ENCODE measurements around the gene PRR23E.

PRR23E gene, protein sequence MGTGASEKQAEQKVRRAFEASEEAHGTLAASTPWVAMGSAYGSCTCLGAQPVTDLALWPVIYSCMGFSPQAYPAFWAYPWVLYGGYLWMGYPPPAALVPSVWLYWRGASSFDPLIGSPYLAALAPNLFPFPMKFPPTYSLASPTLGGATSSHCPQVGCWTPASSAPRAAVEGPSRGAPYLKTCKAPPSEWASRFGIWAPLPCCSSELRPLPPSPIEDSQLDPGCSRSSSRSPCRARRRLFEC

DNA sequence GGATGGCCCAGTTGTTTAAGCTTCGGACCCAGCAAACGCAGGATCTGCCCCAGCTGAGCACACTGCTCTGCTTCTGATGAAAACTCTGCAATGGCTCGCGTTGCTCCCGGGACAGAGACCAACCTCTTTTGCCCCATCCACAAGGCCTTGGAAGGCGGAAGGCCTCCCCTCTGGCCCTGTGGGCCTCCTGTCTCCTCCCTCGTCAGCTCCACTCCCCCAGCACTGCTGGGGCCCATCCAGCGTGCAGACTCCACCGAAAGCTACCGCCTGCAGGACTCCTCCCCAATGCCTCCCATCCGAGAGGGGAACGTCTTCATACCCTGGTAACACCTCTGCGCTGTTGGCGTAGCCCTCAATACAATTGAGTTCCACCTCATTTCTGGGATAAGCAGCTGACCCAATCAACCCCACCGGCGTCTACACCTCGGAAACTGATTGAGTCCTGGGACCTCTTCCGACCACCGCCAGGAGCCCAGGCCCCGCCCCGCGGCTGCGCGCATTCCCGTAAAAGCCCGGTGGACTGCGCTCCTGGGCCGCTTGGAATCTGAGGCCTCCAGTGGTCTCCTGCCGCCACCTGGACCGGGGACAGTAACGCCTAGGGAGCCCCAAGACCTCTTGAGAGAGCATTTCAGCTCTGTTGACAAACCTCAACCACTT, at the start of gene PRR23E:
TSS of gene PRR23E (plus strand) at position 556 of the 657 bp plus-strand sequence. CDS start 3,555 bp downstream, outside the sequence.
- DNase-seq, result no peak

DNA sequence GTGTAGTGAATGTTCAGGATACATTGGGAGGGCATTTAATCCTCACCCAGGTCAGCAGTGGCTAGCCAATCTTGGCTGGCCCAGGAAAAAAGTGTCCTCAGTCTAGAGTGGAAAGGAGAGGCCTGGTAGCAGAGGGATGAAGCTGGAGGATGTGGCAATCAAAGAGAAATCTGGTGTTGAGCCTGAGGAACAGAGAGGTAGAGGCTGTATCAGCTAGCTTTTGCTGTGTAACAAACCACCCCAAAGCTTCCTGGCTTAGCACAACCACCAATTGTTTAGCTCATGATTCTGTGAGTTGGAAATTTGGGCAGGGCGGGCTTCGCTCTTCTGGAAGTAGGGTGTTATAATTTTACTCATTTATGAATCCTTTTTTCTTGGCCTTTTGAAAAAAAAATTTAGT, 49.8 kb upstream of the PRR23E start:
- DNase-seq, result no peak

DNA sequence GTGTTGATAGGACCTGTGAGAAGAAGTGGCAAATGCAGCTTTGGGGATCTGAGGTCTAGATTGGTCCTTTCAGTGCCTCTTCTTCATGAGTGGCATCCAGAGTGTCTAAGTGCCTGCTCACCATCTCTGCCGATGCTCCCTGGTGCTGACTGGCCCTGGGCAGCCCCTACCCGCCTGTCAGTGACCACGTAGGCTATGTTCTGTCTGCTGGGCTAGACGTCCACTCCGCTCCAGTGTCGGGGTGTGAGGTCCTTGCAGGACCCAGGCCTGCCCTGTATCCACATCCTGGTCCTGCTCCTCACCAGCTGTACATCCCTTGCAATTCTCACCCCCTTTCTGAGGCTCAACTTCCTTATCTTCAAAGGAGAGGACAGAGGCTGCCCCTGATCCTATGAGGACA, 48.3 kb upstream of the PRR23E start:
- DNase-seq, result no peak

DNA sequence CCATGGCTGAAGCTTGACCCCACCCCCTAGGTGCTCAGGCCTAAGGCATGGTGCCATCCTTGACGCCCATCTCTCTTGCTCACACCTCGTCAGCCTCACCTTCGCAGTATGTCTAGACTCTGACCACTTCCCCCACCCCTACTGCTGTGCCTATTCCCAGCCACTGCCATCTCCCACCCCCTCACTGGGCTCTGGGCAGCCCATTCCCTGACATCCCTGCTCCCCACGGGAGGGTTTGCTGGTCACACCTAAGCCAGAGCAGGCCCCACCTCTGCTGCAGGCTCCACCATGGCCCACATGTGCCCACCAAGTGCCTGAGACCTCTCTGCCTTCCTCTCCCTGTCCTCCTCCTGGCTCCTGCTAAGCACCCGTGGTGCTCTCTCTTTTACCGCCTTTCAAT, 47.7 kb upstream of the PRR23E start:
- DNase-seq, result no peak

DNA sequence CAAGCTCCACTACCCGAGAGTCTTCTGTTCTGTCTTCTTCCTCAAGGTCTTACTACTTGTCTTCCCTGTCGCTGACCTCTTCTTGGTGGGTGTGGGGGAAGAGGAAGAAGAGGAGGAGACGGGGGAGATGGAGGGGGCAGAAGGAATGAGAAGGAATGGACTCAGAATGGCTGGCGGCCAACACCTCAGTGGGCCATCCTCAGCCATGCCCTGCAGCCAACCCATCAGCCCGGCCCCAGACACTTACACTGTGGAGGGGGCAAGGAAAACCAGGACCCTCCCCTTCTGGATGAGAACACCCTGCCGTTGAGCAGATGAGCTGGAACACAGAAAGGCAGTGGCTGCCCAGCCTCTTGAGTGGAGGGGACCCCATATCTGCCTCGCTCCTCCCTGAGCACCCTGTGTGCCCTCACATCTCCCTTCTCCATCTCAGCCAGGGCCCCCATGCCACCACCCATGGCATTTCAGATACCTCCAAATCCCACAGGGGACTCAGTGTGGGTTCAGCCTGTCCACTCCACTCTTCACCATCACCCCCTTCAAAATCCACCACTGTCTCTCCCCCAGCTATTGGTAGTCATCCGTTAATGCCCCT, 45.5 kb upstream of the PRR23E start:
- DNase-seq, result no peak

DNA sequence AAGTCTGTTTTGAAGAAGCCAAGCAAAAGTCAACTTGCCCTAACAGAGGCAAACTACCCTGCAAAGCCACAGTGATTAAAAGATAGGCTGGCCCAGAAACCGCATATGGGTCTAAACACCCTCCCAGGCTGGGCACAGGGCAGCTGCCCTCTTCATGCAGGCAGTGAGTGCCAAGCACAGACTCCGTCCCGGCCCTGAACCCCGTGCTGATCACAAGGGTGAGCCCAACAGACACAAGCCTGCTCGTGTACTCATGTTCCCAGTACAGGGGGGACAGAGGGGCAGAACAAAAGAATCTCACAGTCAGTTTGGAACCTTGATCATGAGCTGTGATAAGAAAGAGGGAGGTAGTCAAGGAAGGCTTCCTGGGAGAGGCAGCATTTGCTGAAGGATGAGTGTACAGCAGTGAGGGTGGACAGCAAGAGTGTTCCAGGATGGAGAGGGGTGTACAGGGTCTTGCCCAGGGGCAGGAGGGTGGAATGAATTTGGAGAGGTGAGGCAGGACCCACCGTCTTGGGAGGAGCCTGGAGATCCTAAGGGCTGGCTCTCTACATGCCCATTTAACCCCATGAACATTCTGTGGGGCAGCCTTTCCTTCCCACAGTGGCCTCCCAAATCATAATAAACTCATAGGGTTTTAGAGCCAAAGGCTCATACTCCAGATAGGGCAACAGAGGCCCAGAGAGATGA, 43.2 kb upstream of the PRR23E start:
- DNase-seq, result no peak

DNA sequence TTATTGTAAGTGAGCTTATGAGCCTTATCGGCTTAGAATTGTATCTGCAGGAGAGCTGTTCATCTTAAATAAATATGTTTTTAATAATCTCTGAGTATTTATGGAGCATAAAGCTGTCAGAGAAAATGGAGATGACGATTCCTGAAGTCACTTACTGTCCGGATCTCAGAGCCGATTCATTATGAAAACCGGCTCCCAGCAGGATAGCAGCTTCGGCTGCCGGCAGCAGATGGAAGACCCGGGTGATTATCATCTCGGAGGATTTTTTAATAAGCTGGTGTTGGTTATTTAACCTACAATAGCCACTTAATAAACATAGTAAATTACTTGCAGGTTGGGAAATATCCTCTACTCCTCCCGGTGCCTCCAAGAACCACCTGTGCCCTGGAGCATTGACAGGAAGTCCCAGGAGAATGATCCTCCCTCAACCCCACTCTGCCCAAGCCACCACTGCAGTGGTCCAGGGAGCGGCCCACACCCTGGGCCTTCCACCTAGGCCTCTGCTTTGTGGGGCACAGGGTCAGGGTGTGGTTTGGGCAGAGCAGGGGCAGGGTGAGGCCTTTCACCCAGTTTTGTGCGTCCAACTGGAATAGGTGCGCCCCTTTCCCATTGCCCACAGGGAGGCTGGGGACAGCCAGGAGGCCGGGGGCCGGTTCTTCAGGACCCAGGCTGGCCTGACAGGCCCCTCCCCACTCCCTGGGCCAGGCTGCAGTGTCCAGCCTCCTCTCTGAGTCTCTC, 42.2 kb upstream of the PRR23E start:
- no peak for DNase-seq

DNA sequence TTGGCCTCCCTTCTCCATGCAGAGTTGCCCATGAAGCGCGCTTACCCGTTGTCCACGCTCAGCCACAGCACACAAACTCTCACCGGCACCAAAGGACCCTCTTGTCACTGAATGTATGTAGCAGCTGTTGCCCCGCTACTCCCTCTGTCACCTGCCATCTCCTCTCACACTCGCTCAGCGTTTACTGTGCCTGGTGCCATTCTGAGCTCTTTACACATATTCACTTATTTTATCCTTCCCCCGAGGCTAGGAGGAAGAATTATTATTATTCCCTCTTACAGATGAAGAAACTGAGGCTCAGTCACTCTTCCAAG, 41.7 kb upstream of the PRR23E start:
- DNase-seq, result no peak

DNA sequence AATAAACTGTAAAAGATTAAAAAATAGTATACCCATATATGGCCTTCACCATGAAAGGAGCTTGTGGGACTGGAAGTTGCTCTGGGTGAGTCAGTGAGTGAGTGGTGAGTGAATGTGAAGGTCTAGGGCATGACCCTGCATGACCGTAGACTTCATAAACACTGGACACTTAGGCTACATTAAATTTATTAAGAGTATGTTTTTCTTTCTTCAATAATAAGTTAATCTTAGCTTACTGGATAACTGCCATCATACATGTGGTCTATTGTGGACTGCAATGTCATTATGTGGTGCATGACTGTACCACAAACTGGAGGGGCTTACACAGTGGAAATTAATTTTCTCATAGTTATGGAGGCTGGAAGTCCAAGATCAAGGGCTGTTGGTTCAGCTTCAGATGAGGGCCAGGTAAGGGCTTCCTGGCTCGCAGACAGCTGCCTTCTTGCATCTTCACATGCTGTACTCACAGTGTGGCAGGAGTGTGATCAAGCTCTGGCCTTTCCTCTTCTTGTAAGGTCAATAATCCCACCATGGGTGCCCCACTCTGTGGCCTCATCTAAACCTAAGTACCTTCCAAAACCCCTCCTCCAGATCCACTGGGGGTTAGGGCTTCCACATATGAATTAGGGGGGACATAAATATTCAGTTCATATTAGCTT, 40.8 kb upstream of the PRR23E start:
- no peak for DNase-seq

DNA sequence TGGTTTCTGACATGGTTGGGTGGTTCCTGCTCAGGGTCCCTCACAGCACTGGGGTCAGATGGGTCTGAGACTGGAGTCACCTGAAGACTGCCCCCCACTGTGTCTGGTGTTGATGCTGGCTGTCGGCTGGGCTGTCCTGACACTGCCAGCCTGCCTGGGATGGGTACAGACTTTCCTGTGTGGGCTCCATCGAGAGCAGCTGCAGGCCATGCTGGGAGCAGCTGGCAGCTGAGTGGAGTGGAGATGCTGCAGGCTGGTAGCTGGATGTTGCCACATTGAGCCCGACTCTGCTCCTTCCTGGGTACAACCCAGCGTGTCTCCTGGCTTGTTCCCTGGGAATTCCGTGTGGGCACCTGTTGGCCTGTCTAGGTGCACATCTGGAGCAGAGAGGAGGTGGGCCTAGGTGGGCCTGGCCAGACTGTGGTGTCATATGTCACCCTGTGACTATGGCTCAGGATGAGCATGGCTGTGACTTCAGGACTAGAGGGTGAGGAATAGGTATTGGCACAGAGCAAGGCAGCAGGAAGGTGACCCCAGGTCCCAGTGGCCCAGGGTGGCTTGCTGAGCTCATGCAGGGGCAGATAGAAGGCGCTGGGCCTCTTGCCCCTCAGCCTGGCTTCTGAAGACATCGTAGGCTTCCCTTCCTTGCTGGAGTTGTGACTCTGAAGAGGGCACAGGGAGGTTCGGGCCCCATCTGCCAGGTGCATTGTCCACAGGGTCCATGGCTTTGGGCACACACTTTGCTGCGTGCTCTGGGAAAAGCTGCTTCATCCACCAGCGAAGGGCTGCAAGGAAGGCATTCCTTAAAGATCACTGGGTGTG, 40.0 kb upstream of the PRR23E start:
- DNase-seq, result no peak

DNA sequence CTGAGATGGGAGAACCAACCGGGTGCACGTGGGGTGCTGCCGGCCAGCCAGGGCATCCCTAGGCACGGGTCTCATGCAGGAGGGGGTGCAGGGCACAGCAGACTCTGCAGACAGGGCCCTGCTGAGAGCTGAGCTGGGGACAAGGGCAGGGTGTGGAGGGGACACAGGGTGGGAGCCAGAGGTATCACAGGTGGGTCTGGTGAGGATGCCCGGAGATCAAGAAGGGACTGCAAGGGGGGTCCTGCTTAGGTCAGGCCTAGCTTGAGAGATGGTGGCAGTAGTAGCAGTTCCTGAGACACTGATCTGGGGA, 39.5 kb upstream of the PRR23E start:
- DNase-seq, result no peak

DNA sequence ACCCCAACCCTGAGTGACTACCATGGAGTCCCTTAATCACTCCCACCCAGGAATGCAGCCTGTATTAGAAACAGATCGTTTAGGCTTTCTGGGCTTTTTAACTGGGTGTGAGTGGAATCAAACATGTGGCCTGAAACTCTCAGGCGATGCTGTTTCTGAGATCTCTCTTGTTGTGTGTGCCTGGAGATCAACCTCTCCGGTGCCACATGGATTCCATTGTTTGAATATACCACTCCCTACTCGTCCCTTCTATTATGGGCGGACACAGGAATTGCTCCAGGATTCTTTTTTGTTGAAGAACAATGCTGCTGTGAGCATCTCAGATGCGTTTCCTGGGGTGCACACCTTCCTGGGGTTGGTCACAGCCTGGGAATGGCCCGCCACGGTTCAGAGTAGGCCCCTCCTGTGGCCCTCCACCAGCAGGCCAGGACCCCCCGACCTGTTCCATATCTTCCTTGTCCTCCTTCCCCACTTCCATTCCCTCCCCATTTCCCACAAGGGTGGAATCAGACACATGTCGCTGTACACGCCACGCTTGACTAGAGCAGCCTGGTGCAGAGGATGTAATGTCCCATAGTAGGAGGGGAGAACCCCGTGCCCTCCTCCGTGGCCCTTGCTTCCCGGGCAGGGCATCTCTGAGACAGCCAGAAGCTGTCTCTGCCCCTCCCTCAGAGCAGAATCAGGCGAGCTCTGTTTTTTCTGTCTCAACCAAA, 36.4 kb upstream of the PRR23E start:
- DNase-seq, result no peak

DNA sequence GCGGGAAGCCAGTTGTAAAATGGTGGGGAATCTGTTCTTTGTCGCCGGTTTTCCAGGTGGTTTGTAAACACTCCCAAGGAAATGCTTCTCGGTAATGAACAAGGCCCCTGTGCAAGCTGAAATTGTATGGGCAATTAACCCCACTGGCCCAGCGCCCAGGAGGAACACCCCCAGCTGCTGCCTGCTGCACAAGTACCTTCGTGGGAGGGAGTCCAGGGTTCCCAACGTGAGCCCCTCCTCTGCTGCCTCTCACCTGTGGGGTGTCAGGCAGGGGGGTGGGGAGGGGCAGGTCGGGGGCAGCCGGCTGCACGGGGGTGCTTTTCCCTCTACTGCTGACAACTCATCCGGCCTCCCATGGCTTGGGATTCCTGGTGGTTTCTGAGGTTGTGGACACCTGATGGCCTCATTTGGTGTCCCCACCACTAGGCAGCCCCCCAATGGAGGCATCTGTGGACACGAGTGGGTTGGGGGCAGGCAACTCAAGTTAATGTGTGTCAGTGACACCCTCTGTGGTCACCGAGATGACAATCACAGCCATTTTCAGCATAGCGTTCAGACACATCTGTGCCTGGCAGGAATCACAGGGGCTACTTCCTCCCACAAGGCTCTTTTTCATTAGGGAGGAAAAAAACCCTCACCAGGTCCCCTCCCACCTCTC, 35.6 kb upstream of the PRR23E start:
- no peak for DNase-seq

DNA sequence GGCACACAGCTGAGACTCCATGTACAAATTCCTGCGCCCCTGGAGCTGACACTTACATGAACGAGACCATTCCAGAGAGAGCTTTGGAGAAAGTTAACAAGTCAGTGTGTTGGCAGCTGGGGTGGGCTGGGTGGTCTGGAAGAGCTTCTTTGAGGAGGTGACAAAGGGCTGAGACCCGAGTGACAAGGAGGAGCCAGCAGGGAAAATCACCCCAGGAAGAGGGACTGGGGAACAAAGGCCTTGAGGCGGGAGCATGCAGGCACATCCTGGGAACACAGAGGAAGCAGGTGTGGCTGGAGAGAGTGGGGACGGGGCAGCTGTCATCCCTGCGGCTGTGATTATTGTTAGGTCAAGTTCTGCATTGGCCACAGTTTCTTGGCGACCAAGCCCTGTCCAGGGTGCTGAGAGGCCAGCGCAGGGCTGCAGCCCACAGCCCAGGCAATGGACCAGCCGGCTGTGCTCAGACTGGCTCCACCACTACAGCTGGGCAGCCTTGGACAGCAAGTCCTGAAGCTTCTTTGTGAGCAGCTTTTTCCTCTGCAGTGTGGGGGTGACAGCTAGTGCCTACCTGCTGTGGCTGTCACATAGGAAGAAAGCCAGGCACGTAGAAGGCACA, 34.2 kb upstream of the PRR23E start:
- DNase-seq, result peak; percentile 73

DNA sequence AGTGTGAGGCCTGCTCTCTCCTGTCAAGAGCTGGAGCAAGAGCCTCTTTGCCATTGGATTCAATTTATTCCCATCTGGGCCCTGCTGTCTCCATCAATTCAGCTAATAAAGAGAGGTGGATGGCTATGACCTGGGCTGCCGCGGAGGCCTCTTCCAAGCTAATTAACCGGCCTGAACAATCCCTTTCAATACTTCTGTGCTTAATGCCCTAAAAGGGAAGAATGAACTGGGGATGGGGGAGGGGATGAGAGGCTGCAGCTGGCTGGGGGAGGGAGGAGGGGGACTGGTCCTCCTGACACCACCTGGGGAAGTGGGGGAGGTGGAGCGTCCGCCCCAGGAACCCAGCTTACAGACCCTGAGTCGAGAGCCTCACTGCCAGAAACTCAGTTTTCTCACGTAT, 33.4 kb upstream of the PRR23E start:
- DNase-seq, result no peak

DNA sequence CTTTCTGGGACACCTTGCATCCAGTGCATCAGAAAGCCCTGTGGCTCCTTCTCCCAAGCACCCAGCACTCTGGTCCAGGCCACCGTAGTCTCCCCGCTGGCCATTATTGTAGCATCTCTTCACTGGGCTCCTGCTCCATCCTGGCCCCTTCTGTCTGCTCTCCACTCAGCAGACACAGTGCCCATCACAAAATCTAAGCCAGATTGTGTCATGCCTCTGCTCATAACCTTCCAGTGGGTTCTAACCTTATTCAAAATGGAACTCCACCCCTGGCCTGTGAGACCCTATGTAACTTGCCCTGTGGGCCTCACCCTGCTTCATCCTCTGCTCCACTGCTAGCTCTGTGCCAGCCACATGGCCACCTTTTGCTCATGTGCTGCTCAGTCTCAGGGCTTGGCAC, 31.7 kb upstream of the PRR23E start:
- no peak for DNase-seq

DNA sequence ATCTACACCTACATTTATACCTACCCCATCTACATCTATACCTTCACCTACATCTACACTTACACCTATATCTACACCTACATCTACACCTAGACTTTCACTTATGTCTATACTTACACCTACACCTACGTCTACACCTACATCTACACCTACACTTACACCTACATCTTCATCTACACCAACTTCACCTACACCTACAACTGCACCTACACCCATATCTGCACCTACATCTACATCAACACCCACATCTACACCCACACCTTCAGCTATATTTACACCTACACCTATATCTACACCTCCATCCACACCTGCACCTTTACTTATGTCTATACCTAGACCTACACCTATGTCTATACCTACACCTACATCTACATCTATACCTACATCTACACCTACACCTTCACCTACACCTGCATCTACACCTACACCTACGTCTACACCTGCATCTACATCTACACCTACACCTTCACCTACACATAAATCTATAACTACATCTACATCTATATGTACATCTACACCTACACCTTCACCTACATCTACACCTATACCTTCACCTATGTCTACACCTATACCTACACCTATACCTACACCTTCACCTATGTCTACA, 30.9 kb upstream of the PRR23E start:
- DNase-seq, result no peak

DNA sequence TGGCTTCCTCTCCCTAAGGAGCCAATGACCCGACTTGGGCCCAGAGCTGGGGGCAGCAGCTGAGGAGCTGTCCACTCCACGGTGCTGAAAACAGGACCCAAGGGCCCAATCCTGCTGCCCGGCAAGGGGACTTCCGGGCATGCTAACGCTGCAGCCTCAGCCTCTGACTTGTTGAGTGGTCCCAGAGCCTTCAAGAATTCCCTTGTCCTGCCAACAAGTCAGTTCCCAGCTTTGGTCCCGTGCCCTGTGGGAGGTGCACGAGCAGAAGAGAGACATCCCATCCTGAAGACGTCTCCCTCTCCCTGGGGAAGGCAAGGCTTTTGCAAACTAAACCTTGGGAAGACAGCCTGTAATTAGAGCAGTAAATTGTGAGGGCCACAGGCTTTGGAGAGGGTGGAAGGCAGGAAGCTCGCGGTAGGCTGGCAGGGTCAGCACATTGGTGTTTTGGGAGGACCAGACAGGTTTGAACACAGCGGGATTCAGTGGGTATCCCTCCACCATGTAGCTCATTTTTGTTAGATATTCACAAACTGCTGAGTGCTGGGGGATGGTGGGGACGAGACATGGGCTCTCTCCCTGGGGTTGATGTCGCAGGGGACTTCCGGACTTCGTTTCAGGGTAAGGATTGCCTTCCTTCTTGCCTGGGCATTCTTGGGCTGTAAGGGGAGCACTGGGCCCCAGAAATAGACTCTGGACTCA, 29.8 kb upstream of the PRR23E start:
- DNase-seq, result no peak

DNA sequence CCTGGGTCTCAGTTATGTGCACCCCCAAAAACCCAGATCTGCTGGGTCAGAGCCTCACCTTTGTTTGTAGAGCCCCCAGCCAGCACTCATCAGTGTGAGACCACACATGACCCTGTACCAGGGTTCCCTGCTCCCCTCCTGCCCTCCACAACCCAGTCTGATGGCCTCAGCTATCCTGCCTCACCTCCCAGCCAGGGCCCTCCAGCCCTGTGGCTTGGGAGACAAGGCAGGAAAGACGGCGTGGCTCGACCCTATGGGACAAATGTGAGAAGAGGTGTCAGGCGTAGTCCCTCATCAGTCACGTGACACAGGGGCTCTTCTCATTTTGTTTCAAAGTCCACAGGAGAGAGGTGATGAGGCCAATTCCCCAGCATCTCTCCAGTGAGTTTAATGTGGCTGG, 28.3 kb upstream of the PRR23E start:
- DNase-seq, result no peak

Measured in retina (tissue), 1 donor.